CD4-positive, alpha-beta T cell treated with Interleukin-4 for 1 hour (primary cell): ENCODE results near the gene OFD1.
A peak's percentile ranks its signal among the peaks of the same experiment; 100 is the strongest.

Experiments
- DNase-seq, 2 donors: peaks; one replicate each; pipeline ENCODE4 v3.0.0-alpha.2; 2020 to 2022

The OFD1 gene

GRCh38 chrX:13734278-13735172, at the start of gene OFD1, which contains the start of gene TRAPPC2:
OFD1 (plus strand) TSS chrX:13734748; CDS start chrX:13735072, 324 bp downstream.
TRAPPC2 (minus strand) TSS chrX:13734620; CDS start chrX:13719963, 14,657 bp downstream.
- peak; percentile 94 to 97 for DNase-seq

GRCh38 chrX:13685126-13685763, 49.3 kb upstream of the OFD1 start:
- no peak for DNase-seq

GRCh38 chrX:13687203-13687602, 47.3 kb upstream of the OFD1 start:
- DNase-seq: no peak

DNA sequence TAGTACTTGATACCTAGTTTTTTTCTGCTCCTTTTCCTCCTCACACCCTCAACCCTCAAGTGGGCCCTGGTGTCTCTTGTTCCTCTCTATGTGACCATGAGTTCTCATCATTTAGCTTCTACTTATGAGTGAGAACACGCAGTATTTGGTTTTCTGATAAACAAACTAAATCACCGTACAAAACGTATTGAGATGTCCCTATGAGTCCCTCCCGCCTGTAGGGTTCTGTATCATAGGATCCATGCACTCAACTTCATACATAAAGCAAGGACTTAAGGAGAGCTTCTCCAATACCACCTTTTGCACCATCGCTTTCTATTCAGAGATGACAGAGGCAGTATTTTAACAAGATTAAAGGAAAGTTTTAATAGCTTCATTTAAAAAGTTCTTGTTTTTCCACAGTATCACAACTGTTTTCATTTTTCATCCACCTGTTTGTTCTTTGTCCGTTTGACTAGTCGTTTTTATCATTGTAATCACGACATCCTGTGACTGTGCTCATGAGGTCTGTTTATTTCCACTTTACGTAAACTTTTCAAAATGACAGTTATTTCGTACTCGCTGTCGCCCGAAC, 46.1 kb upstream of the OFD1 start:
- peak in 1 of 2 donors; percentile 22 for DNase-seq

- peak; percentile 77 to 82 for DNase-seq
Observed at GRCh38 chrX:13688958-13689740, 45.4 kb upstream of the OFD1 start, which contains the start of gene RAB9A. RAB9A (plus strand) TSS chrX:13689128; CDS start chrX:13708747, 19,619 bp downstream.

DNA sequence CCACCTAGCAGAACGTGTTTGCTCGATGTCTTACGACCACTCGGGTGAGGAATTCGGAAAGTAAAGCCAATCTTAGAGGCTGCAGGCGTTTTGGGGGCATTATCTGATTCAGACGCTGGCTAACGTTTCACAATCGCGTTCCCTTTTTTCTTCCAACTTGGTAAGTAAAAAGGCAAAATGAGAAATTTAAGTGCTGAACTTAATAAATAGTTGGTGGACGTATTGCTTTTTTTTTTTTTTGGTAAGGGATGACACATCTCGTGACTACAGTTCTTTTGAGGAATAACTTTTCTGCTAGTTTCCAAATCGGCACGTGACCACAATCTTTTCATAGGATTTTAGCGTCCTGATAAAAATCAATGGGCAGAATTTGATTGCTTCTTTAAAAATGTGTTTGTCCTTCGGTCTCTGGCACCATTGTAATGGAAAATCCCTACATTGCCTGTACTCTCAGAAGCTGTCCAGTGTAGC, 44.8 kb upstream of the OFD1 start:
- no peak for DNase-seq

GRCh38 chrX:13690836-13691235, 43.7 kb upstream of the OFD1 start:
- DNase-seq: peak in 1 of 2 donors; percentile 39

- DNase-seq: peak in 1 of 2 donors; percentile 20
Observed at GRCh38 chrX:13691841-13692371, 42.6 kb upstream of the OFD1 start.

DNA sequence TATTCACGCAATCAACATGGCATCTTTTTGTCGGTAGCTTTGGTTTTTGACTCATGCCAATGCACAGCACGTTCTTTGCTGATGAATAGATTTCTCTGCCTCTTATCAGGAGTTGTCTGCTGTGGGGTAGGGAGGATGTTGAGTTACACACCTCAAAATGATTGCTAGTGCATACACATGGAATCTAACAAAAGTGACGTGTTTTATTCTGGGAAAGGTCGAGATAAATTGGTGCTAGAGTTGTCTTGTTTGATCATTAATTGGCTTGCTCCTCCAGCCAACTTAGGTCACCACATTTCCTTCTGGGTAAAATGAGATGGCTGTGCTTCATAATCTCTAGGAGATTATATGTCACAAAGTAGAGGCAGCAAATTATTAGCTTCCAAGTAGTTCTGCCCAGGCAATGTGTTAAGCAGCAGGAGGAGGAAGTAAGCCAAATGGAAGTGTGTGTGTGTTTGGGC, 41.7 kb upstream of the OFD1 start:
- DNase-seq: no peak

DNA sequence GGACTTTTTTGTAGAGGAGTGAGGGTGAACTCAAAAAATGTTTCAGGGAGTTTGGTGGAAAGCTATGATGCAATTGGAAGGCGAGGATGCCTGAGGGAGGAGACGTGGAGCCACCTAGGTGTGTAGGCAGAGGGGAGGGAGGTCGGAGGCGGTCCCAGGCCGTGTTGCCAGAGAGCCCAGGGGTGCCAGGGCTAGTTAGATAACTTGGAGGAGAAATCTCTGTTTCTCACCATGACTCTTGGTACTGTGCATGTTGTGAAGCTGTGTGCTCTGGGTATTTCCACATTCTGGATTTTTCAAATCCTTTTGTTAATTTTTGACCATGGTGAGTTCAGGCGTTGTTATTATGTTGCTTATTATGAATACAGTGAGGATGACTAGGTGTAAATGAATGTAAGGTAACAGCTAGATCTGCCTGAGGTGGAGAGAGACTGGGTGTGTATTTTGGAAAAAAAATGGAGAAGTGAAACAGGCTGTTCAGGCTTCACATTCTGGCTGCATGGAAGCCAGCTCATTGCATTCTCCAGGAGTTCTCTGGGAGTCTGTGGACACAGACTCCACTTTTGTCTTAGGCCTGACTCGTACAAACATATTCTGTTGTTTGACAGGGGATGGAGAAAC, 41.1 kb upstream of the OFD1 start:
- DNase-seq: no peak

- no peak for DNase-seq
Observed at GRCh38 chrX:13694359-13694758, 40.2 kb upstream of the OFD1 start.

DNA sequence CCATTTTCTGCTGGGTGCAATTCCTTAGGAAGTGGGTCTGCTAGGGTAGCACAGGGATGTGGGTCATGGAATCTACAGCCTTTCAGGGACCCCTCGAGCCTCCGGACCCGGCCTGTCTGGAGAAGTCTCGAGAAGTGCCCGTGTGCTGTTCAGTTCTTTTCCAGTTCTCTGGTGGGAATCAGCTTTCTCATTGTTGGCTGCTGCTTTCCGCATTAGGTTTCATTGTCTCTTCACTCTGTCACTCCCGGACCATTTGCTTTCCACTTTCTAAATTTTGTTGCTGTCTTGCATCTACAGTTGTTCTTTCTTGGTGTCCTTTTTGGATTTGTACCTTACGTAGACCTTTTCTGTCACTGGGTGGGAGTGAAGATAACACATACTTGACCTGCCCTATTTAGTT, 39.6 kb upstream of the OFD1 start:
- no peak for DNase-seq

GRCh38 chrX:13695601-13696115, 38.9 kb upstream of the OFD1 start:
- no peak for DNase-seq

GRCh38 chrX:13697455-13697854, 37.1 kb upstream of the OFD1 start:
- DNase-seq: no peak

DNA sequence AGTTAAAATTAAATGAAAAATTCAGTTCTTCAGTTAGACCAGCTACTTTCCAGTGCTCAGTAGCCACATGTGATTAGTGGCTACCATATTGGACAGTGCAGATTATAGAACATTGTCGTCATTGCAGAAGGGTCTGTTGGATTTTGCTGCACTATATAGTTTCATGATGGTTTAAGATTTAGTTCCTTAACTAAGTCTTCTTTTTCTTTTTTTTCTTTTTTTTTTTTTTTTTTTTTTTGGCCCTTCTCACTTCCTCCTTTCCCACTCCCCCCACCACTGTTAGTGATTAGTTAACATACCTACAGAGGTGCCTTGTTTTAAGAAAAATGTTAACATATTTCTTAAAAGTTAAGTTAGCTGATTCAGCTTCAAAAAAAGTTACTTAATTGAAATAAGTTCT, 36.6 kb upstream of the OFD1 start:
- DNase-seq: no peak

DNA sequence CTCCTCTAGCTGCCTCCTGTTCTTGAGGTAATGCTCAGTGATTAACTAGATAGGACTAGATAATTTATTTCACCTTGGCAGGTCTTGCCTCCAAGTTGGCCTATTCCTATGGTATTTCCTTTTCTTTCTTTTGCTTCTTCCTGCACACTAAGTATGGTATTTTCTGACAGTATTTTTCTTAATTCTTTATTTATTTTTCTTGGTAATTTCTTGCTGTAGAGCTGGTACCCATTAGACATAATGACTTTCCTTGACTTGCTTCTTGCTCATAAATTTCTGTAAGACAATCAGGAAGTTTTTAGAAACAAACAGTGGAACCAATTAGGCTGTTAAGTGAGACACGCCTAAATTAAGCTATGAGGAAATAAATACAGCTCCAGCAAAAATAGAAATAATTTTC, 36.1 kb upstream of the OFD1 start:
- no peak for DNase-seq

DNA sequence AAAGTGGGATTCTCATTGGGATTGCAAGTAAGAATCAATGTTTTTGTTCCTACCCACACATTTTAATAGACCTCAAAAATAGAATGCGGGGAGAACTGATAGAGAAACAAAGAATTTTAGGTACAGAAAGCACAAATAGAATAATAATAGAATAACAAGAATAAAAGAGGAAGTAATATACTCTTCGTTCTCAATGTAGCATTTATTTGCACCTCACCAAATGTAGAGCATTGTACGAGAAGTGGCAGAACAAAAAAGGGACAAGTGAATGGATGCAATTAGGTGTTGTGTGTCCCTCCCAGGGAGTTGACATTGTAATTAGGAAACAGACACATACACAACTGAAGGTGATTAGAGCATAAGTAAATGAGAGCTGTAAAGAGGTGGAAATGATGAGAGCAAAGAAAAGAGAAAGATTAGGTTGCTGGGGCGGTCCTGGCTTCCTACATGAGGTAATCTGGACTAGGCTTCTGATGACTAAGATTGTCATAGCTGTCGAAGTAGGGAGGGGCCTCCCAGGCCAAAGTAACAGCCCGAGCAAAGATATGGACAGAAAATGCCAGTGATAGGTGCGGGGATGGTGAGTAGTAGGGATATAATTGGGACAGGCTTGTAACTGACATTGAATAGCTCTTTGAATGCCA, 35.2 kb upstream of the OFD1 start:
- DNase-seq: no peak

- no peak for DNase-seq
Observed at GRCh38 chrX:13700380-13700779, 34.2 kb upstream of the OFD1 start.

DNA sequence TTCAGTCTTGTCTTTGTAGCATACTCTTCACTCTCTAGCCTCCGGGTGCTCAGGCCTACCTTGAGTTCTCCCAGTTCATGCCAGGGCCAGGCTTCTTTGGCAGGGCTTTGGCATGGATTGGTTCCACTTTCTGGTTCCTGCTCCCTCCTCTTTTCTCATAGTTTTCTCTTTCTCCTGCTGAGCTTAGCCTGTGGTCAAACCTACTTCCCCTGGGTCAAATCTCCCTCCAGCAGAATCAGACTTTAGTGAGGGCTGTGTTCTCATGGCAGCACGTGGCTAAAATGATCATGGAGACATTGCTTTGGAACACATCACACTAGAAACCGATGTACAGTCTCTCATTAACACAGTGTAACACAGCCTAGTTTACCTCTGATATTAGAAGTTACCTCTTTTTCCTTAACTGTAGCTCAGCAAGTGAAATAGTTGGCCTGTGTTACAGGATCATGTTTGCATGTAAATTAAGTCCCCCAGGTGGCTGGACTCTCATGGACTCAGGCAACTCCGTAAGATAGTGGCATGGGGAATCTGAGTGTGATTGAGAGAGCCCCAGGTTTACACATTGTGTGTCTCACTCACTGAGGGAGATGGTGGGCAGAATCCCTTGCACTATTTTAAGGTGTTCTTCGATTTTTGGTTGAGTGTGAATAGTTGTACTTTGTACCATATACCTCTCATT, 32.3 kb upstream of the OFD1 start:
- no peak for DNase-seq

- DNase-seq: no peak
Observed at GRCh38 chrX:13703135-13703534, 31.4 kb upstream of the OFD1 start.
